NCI-H2227 treated with DMSO at 0.1 percent for 48 hours (cell line): ENCODE measurements around the gene KLRB1.
"Not testable (repeated sequence)": the region's sequence is repeated elsewhere in the genome, so short reads cannot be mapped to it uniquely, and the experiment has no call there.

Source experiments
- DNase-seq: peaks from one replicate; lab custom pipeline; 2025; lab: John Stamatoyannopoulos, UW

Gene KLRB1

DNA sequence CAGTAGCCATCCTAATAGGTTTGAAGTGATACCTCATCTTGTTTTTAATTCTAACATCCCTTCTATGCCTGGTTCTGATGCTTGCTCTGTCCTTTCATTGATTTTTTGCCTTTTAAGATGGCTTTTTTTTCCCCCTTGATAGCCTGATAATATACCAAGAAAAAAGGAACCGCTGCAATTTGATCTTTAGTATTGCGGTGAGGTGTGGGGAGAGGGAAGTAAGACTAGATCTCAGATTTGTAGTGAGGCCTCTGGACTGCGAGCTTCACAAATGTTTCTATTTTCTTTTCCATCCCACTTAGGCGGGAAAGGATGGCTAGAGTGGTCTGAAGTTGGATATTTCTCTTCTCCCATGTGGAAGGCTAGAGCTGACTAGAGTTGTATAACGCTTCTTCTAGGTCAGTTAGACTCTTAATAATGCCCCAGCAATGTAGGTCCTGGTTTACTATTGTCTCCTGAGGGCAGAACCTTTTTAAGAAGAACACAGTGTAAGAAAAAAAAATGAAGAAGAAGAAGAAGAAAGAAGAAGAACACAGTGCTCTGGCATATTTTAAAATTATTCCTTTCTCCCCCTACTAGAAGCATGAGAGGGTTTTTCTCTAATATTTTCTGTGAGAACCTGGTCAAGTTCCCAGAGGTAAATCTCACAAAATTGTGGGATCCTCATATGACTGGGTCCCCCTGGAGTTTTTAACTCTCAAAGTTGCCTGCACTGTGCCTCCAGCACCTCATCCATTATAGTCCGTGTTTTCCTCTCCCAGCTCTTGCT lies 11.9 kb upstream of the KLRB1 start:
- no peak for DNase-seq

DNA sequence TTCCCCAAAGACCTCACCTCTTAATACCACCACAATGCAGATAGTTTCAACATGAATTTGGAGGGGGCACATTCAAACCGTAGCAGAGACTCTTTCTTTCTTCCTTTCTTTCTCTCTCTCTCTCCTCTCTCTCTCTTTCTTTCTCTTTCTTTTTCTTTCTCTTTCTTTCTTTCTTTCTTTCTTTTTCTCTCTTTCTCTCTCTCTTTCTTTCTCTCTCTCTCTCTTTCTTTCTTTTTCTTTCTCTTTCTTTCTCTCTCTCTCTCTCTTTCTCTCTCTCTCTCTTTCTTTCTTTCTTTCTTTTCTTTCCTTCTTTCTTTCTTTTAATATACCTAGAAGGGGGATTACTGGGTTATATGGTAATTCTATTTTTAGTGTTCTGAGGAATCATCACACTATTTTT lies 11.2 kb upstream of the KLRB1 start:
- DNase-seq = not testable (repeated sequence)

- DNase-seq = no peak
Observed at GRCh38 chr12:9617124-9617523, 9.4 kb upstream of the KLRB1 start.

GRCh38 chr12:9615420-9616136 lies 7.9 kb upstream of the KLRB1 start:
- no peak for DNase-seq

DNA sequence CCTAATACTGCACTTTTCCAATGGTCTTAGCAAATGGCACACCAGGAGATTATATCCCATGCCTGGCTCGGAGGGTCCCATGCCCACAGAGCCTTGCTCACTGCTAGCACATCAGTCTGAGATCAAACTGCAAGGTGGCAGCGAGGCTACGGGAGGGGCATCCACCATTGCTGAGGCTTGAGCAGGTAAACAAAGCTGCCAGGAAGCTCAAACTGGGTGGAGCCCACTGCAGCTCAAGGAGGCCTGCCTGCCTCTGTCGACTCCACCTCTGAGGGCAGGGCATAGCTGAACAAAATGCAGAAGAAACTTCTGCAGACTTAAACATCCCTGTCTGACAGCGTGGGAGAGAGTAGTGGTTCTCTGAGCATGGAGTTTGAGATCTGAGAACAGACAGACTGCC lies 2.9 kb upstream of the KLRB1 start:
- not testable (repeated sequence) for DNase-seq

DNA sequence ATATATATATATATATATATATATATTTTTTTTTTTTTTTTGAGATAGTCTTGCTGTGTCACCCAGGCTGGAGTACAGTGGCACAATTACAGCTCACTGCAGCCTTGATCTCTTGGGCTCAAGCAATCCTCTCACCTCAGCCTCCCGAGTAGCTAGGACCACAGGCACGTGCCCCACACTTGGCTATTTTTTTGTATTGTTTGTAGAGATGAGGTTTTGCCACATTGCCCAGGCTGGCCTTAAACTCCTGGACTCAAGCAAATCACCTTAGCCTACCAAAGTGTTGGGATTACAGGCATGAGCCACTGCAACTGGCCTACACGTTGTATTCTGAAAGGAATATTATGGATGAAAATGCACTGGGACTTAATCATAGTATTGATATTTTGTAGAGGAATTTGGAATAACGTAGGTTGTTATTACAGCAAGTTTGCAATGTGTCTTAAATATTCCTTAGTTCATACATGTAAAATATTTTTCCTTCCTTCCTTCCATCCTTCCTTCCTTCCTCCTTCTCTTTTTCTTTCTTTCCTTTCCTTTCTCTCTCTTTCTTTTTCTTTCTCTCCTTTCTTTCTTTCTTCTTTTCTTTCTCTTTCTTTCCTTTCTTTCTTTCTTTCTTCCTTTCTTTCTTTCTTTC lies 862 bp downstream of the KLRB1 start:
- DNase-seq = no peak

GRCh38 chr12:9606247-9606646 lies 1.5 kb downstream of the KLRB1 start:
- no peak for DNase-seq

DNA sequence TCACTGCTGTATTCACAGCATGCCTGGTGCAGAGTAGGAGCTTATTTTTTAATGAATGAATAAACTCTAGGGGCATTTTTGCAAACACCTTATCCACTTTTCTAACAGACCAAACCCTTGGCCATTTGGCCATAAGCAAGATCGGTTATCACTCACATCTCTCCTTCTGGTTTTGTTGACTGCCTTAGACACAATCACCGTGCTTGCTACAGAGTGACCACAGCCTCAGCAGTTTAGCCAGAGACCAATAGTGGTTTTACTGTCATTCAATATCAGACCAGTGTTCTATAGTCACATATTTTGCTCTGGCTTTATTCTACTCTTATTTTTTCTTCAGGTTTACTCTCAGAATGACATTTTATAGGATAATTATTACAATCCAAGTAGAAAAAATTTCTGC lies 2.2 kb downstream of the KLRB1 start:
- DNase-seq = no peak

- no peak for DNase-seq
Observed at GRCh38 chr12:9604287-9604686, 3.4 kb downstream of the KLRB1 start.

- DNase-seq = not testable (repeated sequence)
Observed at GRCh38 chr12:9600426-9600825, 7.3 kb downstream of the KLRB1 start.

DNA sequence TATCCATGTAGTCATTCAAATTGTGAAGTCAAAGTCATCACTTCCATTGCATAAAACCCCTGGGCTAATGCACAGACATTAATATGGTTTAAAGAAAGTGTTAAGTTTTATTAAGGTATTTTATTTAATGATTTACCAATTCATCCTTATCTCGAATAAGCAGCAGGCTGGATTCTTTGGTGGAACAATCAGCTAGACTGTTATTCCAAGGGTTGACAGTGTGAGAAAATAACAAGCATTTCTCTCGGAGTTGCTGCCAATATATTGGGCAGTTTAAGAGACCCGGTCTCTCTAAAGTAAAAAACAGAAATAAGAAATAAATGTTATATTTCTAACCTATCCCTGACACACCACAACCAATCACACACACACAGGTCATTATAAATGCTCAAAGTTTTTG lies 9.4 kb downstream of the KLRB1 start:
- DNase-seq = no peak

DNA sequence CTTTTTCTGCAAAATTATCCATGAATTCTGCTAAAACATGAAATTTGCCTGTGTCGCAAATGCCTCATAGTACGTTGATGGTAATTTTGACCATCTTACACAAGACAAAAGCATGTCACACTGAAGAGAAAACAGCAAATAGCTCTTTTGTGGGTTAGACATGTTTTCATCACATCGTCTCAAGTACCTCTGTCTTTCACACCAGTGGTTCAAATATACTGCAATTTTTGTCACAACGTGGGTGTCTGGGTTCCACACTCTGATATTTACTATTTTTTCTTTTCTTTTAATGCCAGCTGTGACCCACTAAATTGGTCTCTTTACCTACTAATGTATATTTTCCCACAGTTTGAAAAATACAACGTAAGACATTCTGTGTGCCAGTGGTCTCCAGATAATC lies 10.4 kb downstream of the KLRB1 start:
- no peak for DNase-seq

DNA sequence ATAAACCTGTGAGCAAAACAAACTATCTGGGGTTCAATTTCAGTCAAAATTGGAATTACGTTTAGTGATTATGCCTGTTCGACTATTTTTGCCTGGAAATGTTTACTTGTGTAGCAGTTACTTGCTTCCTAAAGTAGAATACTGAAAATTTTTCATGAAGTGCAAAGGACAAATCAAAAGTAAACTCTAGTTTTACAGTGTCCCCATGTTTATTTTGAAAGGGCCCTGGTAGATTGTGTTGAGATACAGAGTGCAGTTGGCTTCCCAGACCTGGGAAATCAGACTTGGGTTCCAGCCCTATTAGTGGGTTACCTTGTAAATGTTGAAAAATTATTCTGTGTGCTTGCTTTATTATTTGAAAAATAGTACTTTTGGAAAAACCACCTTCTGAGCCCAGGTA lies 17.3 kb downstream of the KLRB1 start:
- no peak for DNase-seq

DNA sequence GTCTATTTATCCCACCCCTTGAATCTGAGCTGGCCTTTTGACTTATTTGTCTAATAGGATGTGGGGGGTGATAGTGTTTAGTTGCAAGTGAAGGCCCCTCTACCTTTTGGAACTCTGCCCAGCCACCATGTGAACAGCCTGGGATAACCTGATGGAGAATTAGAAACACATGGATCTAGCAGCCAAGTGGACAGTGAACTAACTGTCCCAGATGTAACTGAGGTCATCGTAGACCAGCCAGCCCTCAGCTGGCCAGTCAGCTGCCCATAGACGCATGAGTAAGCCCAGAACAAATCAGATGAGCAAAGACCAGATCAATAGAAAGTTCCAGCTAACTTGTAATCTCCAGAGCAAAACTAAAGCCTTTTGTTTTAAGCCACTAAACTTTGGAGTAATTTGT lies 19.0 kb downstream of the KLRB1 start:
- DNase-seq = no peak

GRCh38 chr12:9587987-9588600 lies 19.6 kb downstream of the KLRB1 start:
- no peak for DNase-seq

DNA sequence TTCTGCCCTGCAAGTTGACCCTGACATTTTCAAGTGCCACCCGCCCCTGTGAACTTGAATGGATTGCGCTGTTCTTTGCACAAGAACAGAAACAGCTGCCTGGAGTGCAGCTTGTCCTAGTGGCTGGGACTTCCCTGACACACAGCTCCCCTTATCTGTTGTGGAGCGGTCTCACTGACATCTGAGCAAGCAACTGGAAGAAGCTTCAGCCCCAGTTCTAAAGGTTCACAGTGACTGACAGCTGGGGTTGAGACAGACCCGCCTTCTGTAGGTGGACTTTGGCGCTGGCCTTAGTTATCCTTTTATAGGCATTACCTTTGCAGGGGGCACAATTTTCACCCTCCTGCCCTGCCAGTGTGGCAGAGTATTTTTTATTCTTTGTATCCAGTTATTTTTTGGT lies 30.0 kb downstream of the KLRB1 start:
- DNase-seq = not testable (repeated sequence)

GRCh38 chr12:9567151-9567550 lies 40.6 kb downstream of the KLRB1 start:
- not testable (repeated sequence) for DNase-seq

DNA sequence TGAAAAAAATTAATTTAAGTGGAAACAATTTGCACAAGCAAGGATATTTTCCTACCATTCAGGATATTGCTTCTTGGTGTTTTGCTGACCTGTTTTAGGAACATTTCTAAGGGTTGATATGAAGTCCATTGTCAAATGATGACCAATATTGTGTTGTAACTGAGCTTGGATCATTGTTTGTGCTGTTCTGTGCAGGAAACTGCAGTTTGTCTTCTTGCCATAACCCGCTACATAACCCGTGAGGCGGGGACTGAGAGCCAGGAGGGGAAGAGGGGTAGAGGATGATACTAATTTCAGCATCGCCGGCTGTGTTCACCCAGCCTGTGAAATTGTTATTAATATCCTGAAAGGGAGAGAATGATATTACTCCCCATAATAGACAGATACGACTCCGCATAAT lies 41.6 kb downstream of the KLRB1 start:
- DNase-seq = not testable (repeated sequence)

DNA sequence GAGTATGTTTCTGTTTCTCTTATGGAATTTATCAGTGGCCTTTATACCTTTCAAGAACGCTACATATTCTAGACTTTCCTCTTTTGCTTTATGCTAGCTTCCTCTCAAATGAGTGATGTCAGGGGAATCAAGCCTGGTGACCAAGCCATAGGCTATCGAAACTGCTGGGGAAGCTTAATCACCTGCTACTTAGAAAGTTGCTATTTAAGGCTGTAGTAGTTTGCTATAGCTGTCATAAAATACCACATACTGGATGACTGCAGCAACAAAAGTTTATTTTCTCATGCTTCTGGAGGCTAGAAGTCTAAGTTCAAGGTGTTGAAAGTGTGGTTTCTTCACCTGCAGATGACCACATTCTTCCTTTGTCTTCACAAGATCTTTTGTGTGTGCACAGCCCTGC lies 43.3 kb downstream of the KLRB1 start:
- not testable (repeated sequence) for DNase-seq

GRCh38 chr12:9562841-9563453 lies 44.8 kb downstream of the KLRB1 start:
- not testable (repeated sequence) for DNase-seq

GRCh38 chr12:9545489-9545888 lies 62.2 kb downstream of the KLRB1 start:
- not testable (repeated sequence) for DNase-seq
